ENCODE data around the gene CENPS. TPM values are rescaled to one million over a fixed set of nuclear protein-coding genes. Genes with fewer than 3 reads are reported as not detected.

The CENPS gene
- polyA plus RNA-seq, 1 experiment = 9.6 TPM

Other genes with a start within 250 kb of the CENPS start
- 11.8 and 15.7 TPM in 2 replicates for gene KIF1B, start 219.9 kb upstream of the CENPS start, polyA plus RNA-seq (2011; rRNA removed)
- 78.3 and 88.8 TPM in 2 replicates for gene PGD, start 31.4 kb upstream of the CENPS start, polyA plus RNA-seq (2011; rRNA removed)
- gene CORT, start 19.6 kb downstream of the CENPS start, polyA plus RNA-seq (2011; rRNA removed) = 0.12 TPM in 1 of 2 replicates, not detected in the other
- 33.2 and 33.8 TPM in 2 replicates for gene DFFA, start 42.1 kb downstream of the CENPS start, polyA plus RNA-seq (2011; rRNA removed)
- 3.3 and 10.1 TPM in 2 replicates for gene PEX14, start 44.5 kb downstream of the CENPS start, polyA plus RNA-seq (2011; rRNA removed)